ENCODE results near the gene ANO1.

GRCh38 chr11:70036971-70037882 lies 40.9 kb upstream of the ANO1 start:
- TF ChIP-seq CTCF (IDR thresholded peaks at IDR 0.05; ENCODE audit: low read length) (no peak), EZH2 (IDR thresholded peaks at IDR 0.05; ENCODE audit: borderline replicate concordance, low read length) (no peak)
